ENCODE data around the gene KIF13A. TPM values are rescaled to one million over a fixed set of nuclear protein-coding genes. Genes with fewer than 3 reads are reported as not detected.

The KIF13A gene
- total RNA-seq, 2 donors from 2014 or later, result 35.3 to 45.0 TPM

DNA sequence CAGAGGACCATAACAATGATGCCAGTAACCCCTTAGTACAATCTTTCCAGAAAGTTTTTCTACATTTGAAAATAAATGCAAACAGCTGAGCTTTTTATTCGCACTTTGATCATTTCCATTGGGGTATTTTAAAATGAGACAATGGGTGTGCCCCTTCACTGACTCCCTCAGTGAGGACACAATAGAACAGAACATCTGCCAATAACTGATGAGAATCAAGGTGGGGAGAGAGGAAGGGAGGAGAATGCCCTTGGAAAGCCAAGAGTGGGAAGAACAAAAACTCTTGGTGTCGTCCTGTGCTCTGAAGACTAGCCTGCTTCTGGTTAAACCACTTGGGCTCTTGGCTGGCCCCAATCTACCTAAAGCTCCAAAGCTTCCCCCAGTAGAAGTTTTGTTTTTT lies 66.0 kb downstream of the KIF13A start:
- H3K4me1 Mint-ChIP-seq, result peaks cover 29% of the 10 kb centered on the region
- WGBS, 2 experiments (ENCODE audit: insufficient coverage in 1 of 2, insufficient read length in 1 of 2), result 90 to 97% methylated on average over 2 of the region's 2 CpGs
- Histone ChIP-seq H3K27ac (ENCODE audit: low read depth, low read length) (no peak overlapping the region), H3K9ac (ENCODE audit: extremely low read depth, low read length, poor library complexity, severe bottlenecking) (no peak overlapping the region), H3K27me3 (ENCODE audit: control insufficient read depth, insufficient read depth, low read length, poor library complexity, severe bottlenecking) (no peaks in the 10 kb centered on the region), H3K36me3 (ENCODE audit: control insufficient read depth, insufficient read depth, low read length) (no peaks in the 10 kb centered on the region), H3K9me3 (ENCODE audit: control insufficient read depth, low read length) (no peaks in the 10 kb centered on the region), H3K4me1 (ENCODE audit: control insufficient read depth, insufficient read depth, low read length) (no peaks in the 10 kb centered on the region), H3K4me3 (ENCODE audit: low read length) (no peak overlapping the region)
- H3K27me3 Mint-ChIP-seq (ENCODE audit: insufficient read depth), result no peaks in the 10 kb centered on the region
- no peaks in the 10 kb centered on the region for H3K9me3 Mint-ChIP-seq
- no peak for DNase-seq
- no peak overlapping the region for H3K4me3 Mint-ChIP-seq
- H3K27ac Mint-ChIP-seq, result no peak overlapping the region
- TF ChIP-seq, protein P1, sequence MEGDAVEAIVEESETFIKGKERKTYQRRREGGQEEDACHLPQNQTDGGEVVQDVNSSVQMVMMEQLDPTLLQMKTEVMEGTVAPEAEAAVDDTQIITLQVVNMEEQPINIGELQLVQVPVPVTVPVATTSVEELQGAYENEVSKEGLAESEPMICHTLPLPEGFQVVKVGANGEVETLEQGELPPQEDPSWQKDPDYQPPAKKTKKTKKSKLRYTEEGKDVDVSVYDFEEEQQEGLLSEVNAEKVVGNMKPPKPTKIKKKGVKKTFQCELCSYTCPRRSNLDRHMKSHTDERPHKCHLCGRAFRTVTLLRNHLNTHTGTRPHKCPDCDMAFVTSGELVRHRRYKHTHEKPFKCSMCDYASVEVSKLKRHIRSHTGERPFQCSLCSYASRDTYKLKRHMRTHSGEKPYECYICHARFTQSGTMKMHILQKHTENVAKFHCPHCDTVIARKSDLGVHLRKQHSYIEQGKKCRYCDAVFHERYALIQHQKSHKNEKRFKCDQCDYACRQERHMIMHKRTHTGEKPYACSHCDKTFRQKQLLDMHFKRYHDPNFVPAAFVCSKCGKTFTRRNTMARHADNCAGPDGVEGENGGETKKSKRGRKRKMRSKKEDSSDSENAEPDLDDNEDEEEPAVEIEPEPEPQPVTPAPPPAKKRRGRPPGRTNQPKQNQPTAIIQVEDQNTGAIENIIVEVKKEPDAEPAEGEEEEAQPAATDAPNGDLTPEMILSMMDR (conservative IDR thresholded peaks at IDR 0.05), result no peak
- no peaks in the 10 kb centered on the region for H3K36me3 Mint-ChIP-seq (ENCODE audit: low read depth)

DNA sequence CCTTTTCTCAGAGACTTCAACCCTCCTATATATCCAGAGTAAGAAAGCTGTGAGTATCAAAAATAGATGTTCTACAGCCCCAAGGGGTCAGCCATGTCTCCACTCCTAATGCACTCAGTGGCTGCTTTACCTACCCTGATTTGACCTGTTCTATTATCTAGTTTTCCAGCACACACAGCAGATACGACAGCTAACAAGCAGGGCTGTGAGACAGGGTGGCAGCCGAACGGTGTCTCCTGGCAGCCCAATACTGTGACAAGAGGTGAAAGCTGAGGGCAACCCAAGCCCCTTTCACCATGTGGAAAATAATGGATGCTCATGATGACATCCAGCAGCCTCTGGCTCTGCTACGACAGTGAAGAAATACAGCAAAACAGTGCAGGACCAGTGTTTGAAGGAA lies 67.9 kb downstream of the KIF13A start:
- H3K27me3 ChIP-seq (ENCODE audit: control insufficient read depth, insufficient read depth, low read length, poor library complexity, severe bottlenecking), result no peaks in the 10 kb centered on the region
- peaks cover under 1% of the 10 kb centered on the region for H3K4me1 ChIP-seq (ENCODE audit: control insufficient read depth, insufficient read depth, low read length)
- H3K4me1 Mint-ChIP-seq, result peaks cover 22% of the 10 kb centered on the region
- H3K27ac Mint-ChIP-seq, result no peak overlapping the region
- no peaks in the 10 kb centered on the region for H3K9me3 ChIP-seq (ENCODE audit: control insufficient read depth, low read length)
- no peak overlapping the region for H3K27ac ChIP-seq (ENCODE audit: low read depth, low read length)
- WGBS, 2 experiments (ENCODE audit: insufficient coverage in 1 of 2, insufficient read length in 1 of 2), result 92 to 97% methylated on average over 4 of the region's 4 CpGs
- no peaks in the 10 kb centered on the region for H3K36me3 ChIP-seq (ENCODE audit: control insufficient read depth, insufficient read depth, low read length)
- H3K4me3 Mint-ChIP-seq, result no peak overlapping the region
- no peak overlapping the region for H3K9ac ChIP-seq (ENCODE audit: extremely low read depth, low read length, poor library complexity, severe bottlenecking)
- TF ChIP-seq, protein P1 (conservative IDR thresholded peaks at IDR 0.05), result no peak
- no peak overlapping the region for H3K4me3 ChIP-seq (ENCODE audit: low read length)
- no peaks in the 10 kb centered on the region for H3K9me3 Mint-ChIP-seq
- no peaks in the 10 kb centered on the region for H3K27me3 Mint-ChIP-seq (ENCODE audit: insufficient read depth)
- no peaks in the 10 kb centered on the region for H3K36me3 Mint-ChIP-seq (ENCODE audit: low read depth)
- no peak for DNase-seq

DNA sequence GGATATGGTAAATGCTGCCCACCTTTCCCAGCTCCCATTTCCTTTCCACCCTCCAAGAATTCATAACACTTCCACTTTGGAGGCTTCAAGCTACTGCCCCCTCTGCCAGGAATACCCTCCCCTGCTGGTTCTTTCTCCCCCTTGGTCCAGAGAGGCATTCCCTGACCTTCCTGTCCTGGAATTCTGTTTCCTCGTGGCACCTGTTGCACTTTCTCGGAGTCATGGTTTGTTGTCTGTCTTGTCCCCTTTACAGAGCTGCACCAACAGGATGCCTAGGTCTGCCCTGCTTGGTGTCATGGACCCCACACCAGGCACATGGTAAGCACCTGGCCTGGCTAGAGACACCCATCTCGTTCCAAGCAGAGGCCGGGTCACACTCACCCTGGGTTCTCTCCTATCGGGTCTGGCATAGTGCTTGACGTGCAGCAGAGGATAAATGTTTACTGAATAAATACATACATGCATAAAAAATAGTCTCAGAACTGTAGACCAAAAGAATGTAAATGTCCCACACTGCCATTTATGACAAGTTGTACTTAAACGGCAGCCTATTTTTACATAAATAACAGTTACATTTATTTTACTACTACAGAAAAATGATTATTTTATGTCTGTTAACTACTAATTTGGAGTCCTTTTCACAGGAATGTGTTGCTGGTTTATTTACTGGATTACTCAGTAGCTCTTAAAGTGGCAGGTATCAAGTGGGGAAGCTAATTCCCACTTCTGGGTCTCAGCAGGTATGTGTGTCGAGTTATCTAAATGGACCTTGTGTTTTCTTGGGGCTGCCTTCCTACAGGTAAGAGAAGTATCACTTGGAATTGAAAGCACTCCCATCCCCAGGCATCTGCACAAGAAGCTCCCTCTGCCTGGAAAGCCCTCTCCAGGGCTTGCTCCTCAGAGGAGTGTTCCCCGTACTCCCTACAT lies 69.3 kb downstream of the KIF13A start:
- Mint-ChIP-seq H3K4me1 (peaks cover 27% of the 10 kb centered on the region), H3K4me3 (no peak overlapping the region), H3K27ac (peak overlapping the region; percentile 59), H3K9me3 (no peaks in the 10 kb centered on the region), H3K36me3 (ENCODE audit: low read depth) (no peaks in the 10 kb centered on the region), H3K27me3 (ENCODE audit: insufficient read depth) (no peaks in the 10 kb centered on the region)
- Histone ChIP-seq H3K4me1 (ENCODE audit: control insufficient read depth, insufficient read depth, low read length) (peaks cover 2% of the 10 kb centered on the region), H3K27ac (ENCODE audit: low read depth, low read length) (no peak overlapping the region), H3K9me3 (ENCODE audit: control insufficient read depth, low read length) (no peaks in the 10 kb centered on the region), H3K36me3 (ENCODE audit: control insufficient read depth, insufficient read depth, low read length) (no peaks in the 10 kb centered on the region), H3K27me3 (ENCODE audit: control insufficient read depth, insufficient read depth, low read length, poor library complexity, severe bottlenecking) (no peaks in the 10 kb centered on the region), H3K9ac (ENCODE audit: extremely low read depth, low read length, poor library complexity, severe bottlenecking) (no peak overlapping the region), H3K4me3 (ENCODE audit: low read length) (no peak overlapping the region)
- no peak for DNase-seq
- 92% methylated on average over 9 of the region's 9 CpGs; no CpG with 5 or more reads in 1 of the 2 experiments for WGBS, 2 experiments (ENCODE audit: insufficient coverage in 1 of 2, insufficient read length in 1 of 2)
- TF ChIP-seq, protein P1 (conservative IDR thresholded peaks at IDR 0.05), result no peak

Measured in endodermal cell (in vitro differentiated cells).